GM20431 (cell line): ENCODE results near the gene BICD1.

Source experiments
- in situ Hi-C: fragments of 300-500 bp; cut with MseI, MboI; formaldehyde crosslinking; loops from one replicate; pipeline ENCODE4 v1.15.0; 2020; ENCODE audit warnings: low sequenced_read_pairs; ENCODE audit not compliant: unreplicated experiment

Gene BICD1

GRCh38 chr12:32135967-32136366, 29.3 kb downstream of the BICD1 start:
- in situ Hi-C loops = no loop called here

- in situ Hi-C loops = no loop called here
Measured at GRCh38 chr12:32136404-32136803, 29.8 kb downstream of the BICD1 start.

- in situ Hi-C loops = no loop called here
Measured at GRCh38 chr12:32139064-32139421, 32.4 kb downstream of the BICD1 start.

DNA sequence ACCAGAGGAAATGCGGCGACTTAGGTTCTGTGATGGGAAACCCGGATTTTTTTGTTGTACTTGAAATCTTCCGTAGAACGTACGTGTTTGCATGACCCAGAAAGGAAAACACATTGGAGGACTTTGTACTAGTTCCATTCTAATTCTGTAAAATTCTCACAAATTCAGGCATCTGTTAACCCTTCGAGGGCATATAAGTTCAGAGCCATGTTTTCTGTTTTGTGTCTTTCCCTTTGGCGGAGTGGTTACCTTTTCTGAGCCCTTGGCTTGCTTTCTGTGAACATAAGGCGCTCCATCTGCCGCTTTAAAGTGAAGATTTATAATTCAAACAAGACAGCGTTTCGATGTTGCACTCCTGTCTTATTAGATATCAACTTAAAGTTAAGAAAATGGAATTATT, 34.2 kb downstream of the BICD1 start:
- in situ Hi-C loops = no loop called here

GRCh38 chr12:32145096-32145495, 38.4 kb downstream of the BICD1 start:
- in situ Hi-C loops = no loop called here

- in situ Hi-C loops = no loop called here
Measured at GRCh38 chr12:32146074-32146873, 39.6 kb downstream of the BICD1 start.

- in situ Hi-C loops = no loop called here
Measured at GRCh38 chr12:32148372-32148771, 41.7 kb downstream of the BICD1 start.

GRCh38 chr12:32149489-32149888, 42.8 kb downstream of the BICD1 start:
- in situ Hi-C loops = no loop called here

DNA sequence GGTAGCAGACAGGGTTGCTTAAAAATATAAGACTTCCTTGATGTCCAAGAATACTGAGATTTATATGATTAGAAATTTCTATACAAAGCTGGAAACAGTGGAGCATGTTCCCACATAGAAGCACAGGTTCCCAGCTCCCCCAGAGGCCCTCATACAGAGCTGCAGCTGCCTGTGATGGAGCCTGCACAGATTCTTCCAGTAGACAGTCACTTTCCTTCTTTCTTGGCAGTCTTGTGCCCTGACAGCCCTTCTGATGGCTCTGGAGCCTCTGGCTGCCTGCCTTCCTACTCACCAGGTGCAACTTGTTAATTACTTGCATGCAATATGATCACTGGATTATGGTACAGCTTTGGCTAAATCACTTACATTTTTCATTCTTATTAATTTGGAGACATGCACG, 44.4 kb downstream of the BICD1 start:
- in situ Hi-C loops = no loop called here

- in situ Hi-C loops = no loop called here
Measured at GRCh38 chr12:32151552-32151951, 44.9 kb downstream of the BICD1 start.

- in situ Hi-C loops = no loop called here
Measured at GRCh38 chr12:32155041-32155440, 48.4 kb downstream of the BICD1 start.

- in situ Hi-C loops = no loop called here
Measured at GRCh38 chr12:32155961-32156529, 49.4 kb downstream of the BICD1 start.

GRCh38 chr12:32158525-32158924, 51.9 kb downstream of the BICD1 start:
- in situ Hi-C loops = no loop called here

DNA sequence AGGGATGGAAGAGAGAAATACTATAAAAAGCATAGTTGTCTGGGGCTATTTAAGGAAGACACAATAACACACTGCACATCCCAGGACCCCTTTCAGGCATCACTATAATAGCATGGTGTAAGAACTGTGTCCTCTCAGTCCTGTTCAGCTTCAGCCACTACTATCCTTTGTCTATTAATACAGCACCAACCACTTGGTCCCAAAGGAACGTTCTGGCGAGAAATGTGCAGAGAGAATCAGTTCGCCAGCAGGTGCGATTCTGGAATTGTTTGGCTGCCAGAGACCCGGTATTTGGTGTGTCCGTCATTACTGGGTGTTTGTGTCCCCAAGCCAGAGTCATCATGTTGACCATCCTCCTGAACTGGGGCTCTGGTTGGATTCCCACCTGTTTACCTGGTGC, 52.7 kb downstream of the BICD1 start:
- in situ Hi-C loops = no loop called here

DNA sequence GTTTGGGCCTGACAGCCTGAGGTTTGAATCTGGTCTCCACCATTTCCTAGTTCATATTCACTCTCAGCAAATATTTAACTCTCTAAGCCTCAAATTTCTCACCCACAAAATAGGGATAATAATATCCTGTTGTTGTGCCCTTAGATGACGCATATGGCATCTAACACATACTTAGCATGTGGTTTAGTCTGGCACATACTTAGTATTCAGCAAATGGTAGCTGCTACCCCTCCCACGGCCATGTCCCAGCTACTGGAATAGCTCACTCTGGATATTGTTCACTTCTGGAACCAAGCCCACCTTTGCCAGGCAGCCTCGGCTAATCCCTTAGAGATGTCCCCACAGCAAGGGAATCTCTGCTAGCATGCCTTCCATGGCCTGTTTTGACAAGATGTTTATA, 53.3 kb downstream of the BICD1 start:
- in situ Hi-C loops = no loop called here

DNA sequence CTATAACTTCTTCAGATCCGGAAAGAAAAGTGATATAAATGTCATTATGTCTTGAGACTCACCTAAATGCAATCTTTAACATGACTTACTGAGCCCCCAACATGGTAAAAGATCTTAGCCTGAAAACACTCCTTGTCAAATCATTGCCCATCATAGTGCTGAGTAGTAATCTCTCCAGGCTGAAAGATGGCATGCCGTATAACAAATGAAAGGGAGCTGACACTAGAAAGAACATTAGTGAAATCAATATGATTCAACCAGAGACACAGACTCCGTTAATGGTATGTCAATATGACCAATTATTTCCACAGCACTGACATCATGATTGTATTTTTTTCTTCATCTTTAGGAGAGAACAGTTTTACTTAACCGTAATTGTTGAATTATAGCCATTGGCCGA, 54.4 kb downstream of the BICD1 start:
- in situ Hi-C loops = no loop called here

DNA sequence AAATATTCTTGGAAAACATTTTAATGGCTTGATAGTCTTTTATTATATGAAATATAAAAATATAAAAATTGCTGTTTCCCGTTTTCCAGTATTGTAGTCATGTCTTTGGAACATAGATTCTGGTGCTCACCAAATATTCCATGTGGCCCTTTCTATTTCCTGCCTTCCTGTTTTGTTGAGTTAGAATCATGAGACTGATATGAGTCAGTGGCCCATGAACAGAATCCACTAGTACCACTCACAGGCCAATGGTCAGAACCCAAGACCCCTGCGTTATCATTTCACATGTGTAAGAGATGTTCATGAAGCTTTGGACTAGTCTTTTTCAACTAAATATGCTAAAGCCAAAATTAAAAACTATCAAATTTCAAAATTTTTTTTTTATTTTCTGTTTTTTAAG, 56.9 kb downstream of the BICD1 start:
- in situ Hi-C loops = no loop called here

GRCh38 chr12:32166510-32166909, 59.9 kb downstream of the BICD1 start:
- in situ Hi-C loops = no loop called here

- in situ Hi-C loops = no loop called here
Measured at GRCh38 chr12:32170437-32170998, 63.9 kb downstream of the BICD1 start.

DNA sequence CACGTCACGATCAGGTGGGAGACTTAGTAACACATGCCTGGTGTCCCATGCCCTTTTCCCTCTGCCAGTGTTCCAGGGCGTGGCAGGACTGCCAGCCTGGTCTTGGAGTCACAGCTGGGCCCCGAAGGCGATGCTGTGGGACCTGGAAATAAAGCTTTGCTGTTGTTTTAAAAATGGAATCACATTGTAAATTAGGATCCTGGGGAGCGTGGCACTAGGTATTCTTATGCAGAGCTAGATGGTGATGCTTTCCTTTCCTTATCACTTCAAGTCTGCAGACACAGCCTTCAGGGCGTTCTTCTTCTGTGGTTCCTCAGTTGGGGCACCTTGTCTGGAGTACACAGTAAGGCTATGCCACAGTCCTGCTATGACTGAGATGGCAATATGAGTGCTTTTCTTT, 64.6 kb downstream of the BICD1 start:
- in situ Hi-C loops = no loop called here

- in situ Hi-C loops = no loop called here
Measured at GRCh38 chr12:32176606-32177005, 70.0 kb downstream of the BICD1 start.
